ENCODE results near the gene RNF144A. TPM values are rescaled to one million over a fixed set of nuclear protein-coding genes. Genes with fewer than 3 reads are reported as not detected.

RNF144A gene
- polyA plus RNA-seq, 3 donors = 0.30 to 0.68 (median 0.48) TPM

GRCh38 chr2:6975988-6976387, 58.8 kb downstream of the RNF144A start:
- peaks cover 6 to 12% of the 10 kb centered on the region in 2 donors for H3K36me3 Mint-ChIP-seq
- H3K4me3 Mint-ChIP-seq = no peak overlapping the region
- H3K4me3 ChIP-seq (replicated peaks in 1 of 3; ENCODE audit: low read depth in 2 of 3, low read length in 3 of 3) = no peak overlapping the region
- no peak overlapping the region for H3K9ac ChIP-seq (ENCODE audit: insufficient read depth, low read length, poor library complexity, severe bottlenecking)
- no peaks in the 10 kb centered on the region for H3K36me3 ChIP-seq (replicated peaks in 1 of 2; ENCODE audit: control insufficient read depth in 1 of 2, insufficient read depth in 2 of 2, low read length in 2 of 2)
- no peak overlapping the region for H2AFZ ChIP-seq (ENCODE audit: insufficient read depth, low read depth, low read length, poor library complexity, severe bottlenecking)
- no peak overlapping the region for H3K27ac ChIP-seq (ENCODE audit: low read depth in 1 of 2, low read length in 2 of 2)
- H3K79me2 ChIP-seq (ENCODE audit: insufficient read depth, low read length) = no peaks in the 10 kb centered on the region
- H4K20me1 ChIP-seq (ENCODE audit: insufficient read depth, low read length) = no peaks in the 10 kb centered on the region
- H3K4me2 ChIP-seq (replicated peaks; ENCODE audit: extremely low read depth, low read length, poor library complexity, severe bottlenecking) = no peak overlapping the region
- no peaks in the 10 kb centered on the region for H3K4me1 ChIP-seq (ENCODE audit: control insufficient read depth in 1 of 2, insufficient read depth in 2 of 2, low read length in 2 of 2)
- peaks cover 0 to 11% of the 10 kb centered on the region in 2 donors for H3K9me3 ChIP-seq (replicated peaks in 1 of 2; ENCODE audit: control insufficient read depth in 1 of 2, insufficient read depth in 1 of 2, low read length in 2 of 2)
- DNase-seq = no peak
- no CpG with 5 or more reads among the region's 3 CpGs for WGBS (ENCODE audit: insufficient coverage)
- no peaks in the 10 kb centered on the region for H3K27me3 ChIP-seq (ENCODE audit: control insufficient read depth in 2 of 2, insufficient read depth in 2 of 2, low read length in 2 of 2)
- TF ChIP-seq, protein P1, sequence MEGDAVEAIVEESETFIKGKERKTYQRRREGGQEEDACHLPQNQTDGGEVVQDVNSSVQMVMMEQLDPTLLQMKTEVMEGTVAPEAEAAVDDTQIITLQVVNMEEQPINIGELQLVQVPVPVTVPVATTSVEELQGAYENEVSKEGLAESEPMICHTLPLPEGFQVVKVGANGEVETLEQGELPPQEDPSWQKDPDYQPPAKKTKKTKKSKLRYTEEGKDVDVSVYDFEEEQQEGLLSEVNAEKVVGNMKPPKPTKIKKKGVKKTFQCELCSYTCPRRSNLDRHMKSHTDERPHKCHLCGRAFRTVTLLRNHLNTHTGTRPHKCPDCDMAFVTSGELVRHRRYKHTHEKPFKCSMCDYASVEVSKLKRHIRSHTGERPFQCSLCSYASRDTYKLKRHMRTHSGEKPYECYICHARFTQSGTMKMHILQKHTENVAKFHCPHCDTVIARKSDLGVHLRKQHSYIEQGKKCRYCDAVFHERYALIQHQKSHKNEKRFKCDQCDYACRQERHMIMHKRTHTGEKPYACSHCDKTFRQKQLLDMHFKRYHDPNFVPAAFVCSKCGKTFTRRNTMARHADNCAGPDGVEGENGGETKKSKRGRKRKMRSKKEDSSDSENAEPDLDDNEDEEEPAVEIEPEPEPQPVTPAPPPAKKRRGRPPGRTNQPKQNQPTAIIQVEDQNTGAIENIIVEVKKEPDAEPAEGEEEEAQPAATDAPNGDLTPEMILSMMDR (IDR thresholded peaks at IDR 0.05) = no peak
- peaks cover 0 to 14% (median 8%) of the 10 kb centered on the region in 7 donors for H3K9me3 Mint-ChIP-seq
- intact Hi-C loops (cut with micrococcal nuclease) = no loop called here
- H3K4me1 Mint-ChIP-seq = no peaks in the 10 kb centered on the region
- no peak overlapping the region for H3K27ac Mint-ChIP-seq
- H3K27me3 Mint-ChIP-seq (ENCODE audit: low read depth in 3 of 3) = peaks cover 0 to 2% (median 2%) of the 10 kb centered on the region in 3 donors

DNA sequence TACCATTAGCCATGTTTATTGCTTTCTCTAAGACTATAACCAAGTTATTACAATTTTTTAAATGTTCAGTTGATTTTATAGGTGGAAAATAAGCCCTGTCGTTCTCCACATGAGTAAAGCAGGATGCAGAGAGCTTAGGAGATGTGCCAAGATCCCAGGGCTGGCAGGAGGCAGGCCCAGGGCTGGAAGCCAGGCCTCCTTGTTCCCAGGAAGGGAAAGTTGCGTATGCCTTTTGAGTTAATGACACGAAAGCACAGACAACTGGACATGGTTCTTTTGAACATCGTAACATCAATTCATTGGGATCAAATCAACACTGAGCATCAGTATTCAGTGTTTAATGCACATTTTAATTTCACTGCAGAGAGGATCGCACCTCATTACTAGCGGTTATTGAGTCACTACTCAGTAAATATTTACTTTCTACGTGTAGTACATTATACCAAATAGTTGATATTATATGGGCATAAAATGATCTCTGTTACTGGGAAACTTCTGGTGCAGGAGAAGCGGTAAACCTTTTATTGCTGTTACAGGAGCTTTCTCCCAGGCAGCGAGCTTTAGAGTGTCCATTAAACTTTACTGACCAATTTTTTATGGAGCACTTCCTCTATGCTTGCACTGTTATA, 60.0 kb downstream of the RNF144A start:
- Histone ChIP-seq H3K9me3 (replicated peaks in 1 of 2; ENCODE audit: control insufficient read depth in 1 of 2, insufficient read depth in 1 of 2, low read length in 2 of 2) (peaks cover 0 to 12% of the 10 kb centered on the region in 2 donors), H2AFZ (ENCODE audit: insufficient read depth, low read depth, low read length, poor library complexity, severe bottlenecking) (no peak overlapping the region), H3K4me3 (replicated peaks in 1 of 3; ENCODE audit: low read depth in 2 of 3, low read length in 3 of 3) (no peak overlapping the region), H3K4me2 (replicated peaks; ENCODE audit: extremely low read depth, low read length, poor library complexity, severe bottlenecking) (no peak overlapping the region), H4K20me1 (ENCODE audit: insufficient read depth, low read length) (no peaks in the 10 kb centered on the region), H3K79me2 (ENCODE audit: insufficient read depth, low read length) (no peaks in the 10 kb centered on the region), H3K27ac (ENCODE audit: low read depth in 1 of 2, low read length in 2 of 2) (no peak overlapping the region), H3K9ac (ENCODE audit: insufficient read depth, low read length, poor library complexity, severe bottlenecking) (no peak overlapping the region), H3K4me1 (ENCODE audit: control insufficient read depth in 1 of 2, insufficient read depth in 2 of 2, low read length in 2 of 2) (peaks cover 0 to 5% of the 10 kb centered on the region in 2 donors), H3K36me3 (replicated peaks in 1 of 2; ENCODE audit: control insufficient read depth in 1 of 2, insufficient read depth in 2 of 2, low read length in 2 of 2) (no peaks in the 10 kb centered on the region), H3K27me3 (ENCODE audit: control insufficient read depth in 2 of 2, insufficient read depth in 2 of 2, low read length in 2 of 2) (no peaks in the 10 kb centered on the region)
- Mint-ChIP-seq H3K27me3 (ENCODE audit: low read depth in 3 of 3) (peaks cover 0 to 2% (median 0%) of the 10 kb centered on the region in 3 donors), H3K4me3 (no peak overlapping the region), H3K4me1 (peaks cover 5% of the 10 kb centered on the region), H3K9me3 (peaks cover 6 to 24% (median 12%) of the 10 kb centered on the region in 7 donors), H3K27ac (no peak overlapping the region), H3K36me3 (peaks cover 13 to 16% of the 10 kb centered on the region in 2 donors)
- 100% methylated on average over 5 of the region's 9 CpGs for WGBS (ENCODE audit: insufficient coverage)
- intact Hi-C loops (cut with micrococcal nuclease) = no loop called here
- TF ChIP-seq, protein P1 (IDR thresholded peaks at IDR 0.05) = no peak
- no peak for DNase-seq

Measured in CD14-positive monocyte (primary cell).